ENCODE results near the gene LIPG. TPM values are rescaled to one million over a fixed set of nuclear protein-coding genes. Genes with fewer than 3 reads are reported as not detected.

Gene LIPG
- total and polyA plus RNA-seq, 2 of the 13 experiments (the other 11 are each of a cell fraction or from before 2014, with no cell fraction given), result 0.96 to 10.8 TPM

DNA sequence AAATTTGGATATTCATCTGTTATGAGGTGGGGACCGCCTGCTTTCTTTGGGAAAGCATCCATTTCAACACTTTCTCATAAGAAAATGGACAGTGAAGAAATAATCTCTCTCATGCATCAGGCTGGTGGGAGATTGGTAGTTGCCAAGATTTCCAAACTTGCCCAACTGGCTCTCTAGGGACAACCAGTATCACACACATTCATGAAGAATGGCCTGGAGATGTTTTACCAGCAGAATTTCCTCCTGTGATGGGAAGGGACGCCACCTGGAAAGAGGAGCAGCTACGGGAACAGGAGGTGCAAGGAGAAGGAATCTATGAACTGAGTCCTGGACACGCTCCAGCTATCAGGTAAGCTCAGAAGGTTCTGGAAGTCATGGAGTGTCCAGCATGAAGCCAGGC lies 39.4 kb downstream of the LIPG start:
- no peak for DNase-seq (ENCODE audit: low spot score)
- H3K4me1 ChIP-seq (ENCODE audit: insufficient read depth, low read length), result peaks cover 9% of the 10 kb centered on the region
- H3K36me3 ChIP-seq (replicated peaks in 1 of 2; ENCODE audit: control insufficient read depth in 1 of 2, insufficient read depth in 2 of 2, low read length in 2 of 2), result no peaks in the 10 kb centered on the region
- BruUV-seq (replicated peaks), result no TSS peak
- TF ChIP-seq ETV5 (CRISPR knock-in tag; IDR thresholded peaks at IDR 0.05; ENCODE audit: borderline replicate concordance) (no peak), PLRG1 (conservative IDR thresholded peaks at IDR 0.05) (no peak), IRX3 (CRISPR knock-in tag; IDR thresholded peaks at IDR 0.05; ENCODE audit: borderline replicate concordance, low read depth) (no peak), ARID3A (IDR thresholded peaks at IDR 0.05; ENCODE audit: low read depth, low read length) (no peak)
- peaks cover 0 to 4% of the 10 kb centered on the region in 2 experiments; a peak in 1 of 5 replicates for H3K27me3 ChIP-seq (ENCODE audit: control insufficient read depth in 1 of 2, insufficient read depth in 2 of 2, low read length in 2 of 2)
- no peak overlapping the region for H2AFZ ChIP-seq (ENCODE audit: low read length)
- ATAC-seq, result no peak
- no peaks in the 10 kb centered on the region for H3K79me2 ChIP-seq (ENCODE audit: insufficient read depth, low read length)
- H3K9me3 ChIP-seq (ENCODE audit: low read length), result peaks cover 5% of the 10 kb centered on the region
- no peak overlapping the region for H3K4me3 ChIP-seq (replicated peaks in 1 of 3; ENCODE audit: insufficient read depth in 1 of 3, low read depth in 2 of 3, low read length in 3 of 3)
- no peak overlapping the region for H3K9ac ChIP-seq (ENCODE audit: insufficient read depth, low read depth, low read length)
- intact Hi-C loops (cut with micrococcal nuclease; ENCODE audit: unreplicated experiment) (no loop called here), in situ Hi-C loops (cut with HindIII; ENCODE audit: extremely low pct_ligation_motif_present, low pct_unique_long_range_greater_than_20kb) (no loop called here)
- FAIRE-seq, result no peak
- ChIA-PET POLR2A (no interaction called here), CTCF (ENCODE audit: low intra/inter-chr PET ratio, low total read pairs) (no interaction called here)
- no peak overlapping the region for H3K4me2 ChIP-seq (ENCODE audit: low read depth, low read length)
- 62% methylated on average over 4 of the region's 4 CpGs for WGBS (ENCODE audit: low lambda C conversion rate)
- no peak overlapping the region for H3K27ac ChIP-seq (ENCODE audit: extremely low read length, insufficient read depth, low read length)
- H4K20me1 ChIP-seq (ENCODE audit: insufficient read depth, low read length), result no peaks in the 10 kb centered on the region

- 26% methylated on average over 4 of the region's 4 CpGs for WGBS (ENCODE audit: low lambda C conversion rate)
- H3K9ac ChIP-seq (ENCODE audit: insufficient read depth, low read depth, low read length), result no peak overlapping the region
- intact Hi-C loops (cut with micrococcal nuclease; ENCODE audit: unreplicated experiment), result no loop called here
- no peak overlapping the region for H2AFZ ChIP-seq (ENCODE audit: low read length)
- no TSS peak for BruUV-seq (replicated peaks)
- H3K4me3 ChIP-seq (replicated peaks in 1 of 3; ENCODE audit: insufficient read depth in 1 of 3, low read depth in 2 of 3, low read length in 3 of 3), result no peak overlapping the region
- ChIA-PET CTCF (ENCODE audit: low intra/inter-chr PET ratio, low total read pairs) (no interaction called here), POLR2A (no interaction called here)
- ATAC-seq (no peak), FAIRE-seq (no peak), DNase-seq (ENCODE audit: low spot score) (no peak)
- no peaks in the 10 kb centered on the region for H3K36me3 ChIP-seq (replicated peaks in 1 of 2; ENCODE audit: control insufficient read depth in 1 of 2, insufficient read depth in 2 of 2, low read length in 2 of 2)
- peaks cover 5% of the 10 kb centered on the region for H3K9me3 ChIP-seq (ENCODE audit: low read length)
- peaks cover 2 to 20% of the 10 kb centered on the region in 2 experiments; a peak in 2 of 5 replicates for H3K27me3 ChIP-seq (ENCODE audit: control insufficient read depth in 1 of 2, insufficient read depth in 2 of 2, low read length in 2 of 2)
- TF ChIP-seq MAFF (IDR thresholded peaks at IDR 0.05; ENCODE audit: low read depth, low read length), result no peak
- TF ChIP-seq, protein P1, sequence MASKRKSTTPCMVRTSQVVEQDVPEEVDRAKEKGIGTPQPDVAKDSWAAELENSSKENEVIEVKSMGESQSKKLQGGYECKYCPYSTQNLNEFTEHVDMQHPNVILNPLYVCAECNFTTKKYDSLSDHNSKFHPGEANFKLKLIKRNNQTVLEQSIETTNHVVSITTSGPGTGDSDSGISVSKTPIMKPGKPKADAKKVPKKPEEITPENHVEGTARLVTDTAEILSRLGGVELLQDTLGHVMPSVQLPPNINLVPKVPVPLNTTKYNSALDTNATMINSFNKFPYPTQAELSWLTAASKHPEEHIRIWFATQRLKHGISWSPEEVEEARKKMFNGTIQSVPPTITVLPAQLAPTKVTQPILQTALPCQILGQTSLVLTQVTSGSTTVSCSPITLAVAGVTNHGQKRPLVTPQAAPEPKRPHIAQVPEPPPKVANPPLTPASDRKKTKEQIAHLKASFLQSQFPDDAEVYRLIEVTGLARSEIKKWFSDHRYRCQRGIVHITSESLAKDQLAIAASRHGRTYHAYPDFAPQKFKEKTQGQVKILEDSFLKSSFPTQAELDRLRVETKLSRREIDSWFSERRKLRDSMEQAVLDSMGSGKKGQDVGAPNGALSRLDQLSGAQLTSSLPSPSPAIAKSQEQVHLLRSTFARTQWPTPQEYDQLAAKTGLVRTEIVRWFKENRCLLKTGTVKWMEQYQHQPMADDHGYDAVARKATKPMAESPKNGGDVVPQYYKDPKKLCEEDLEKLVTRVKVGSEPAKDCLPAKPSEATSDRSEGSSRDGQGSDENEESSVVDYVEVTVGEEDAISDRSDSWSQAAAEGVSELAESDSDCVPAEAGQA (IDR thresholded peaks at IDR 0.05; ENCODE audit: low read depth), result no peak
- TF ChIP-seq, protein P1 (CRISPR knock-in tag; IDR thresholded peaks at IDR 0.05; ENCODE audit: borderline replicate concordance), result no peak
- H3K27ac ChIP-seq (ENCODE audit: extremely low read length, insufficient read depth, low read length), result no peak overlapping the region
- H3K79me2 ChIP-seq (ENCODE audit: insufficient read depth, low read length), result no peaks in the 10 kb centered on the region
- no peaks in the 10 kb centered on the region for H3K4me1 ChIP-seq (ENCODE audit: insufficient read depth, low read length)
- H4K20me1 ChIP-seq (ENCODE audit: insufficient read depth, low read length), result no peaks in the 10 kb centered on the region
- no peak overlapping the region for H3K4me2 ChIP-seq (ENCODE audit: low read depth, low read length)
- in situ Hi-C loops (cut with HindIII; ENCODE audit: extremely low pct_ligation_motif_present, low pct_unique_long_range_greater_than_20kb), result no loop called here
Observed at GRCh38 chr18:49608366-49609255, 46.8 kb downstream of the LIPG start.
